SJCRH30 (cell line): ENCODE results near the gene PVR. TPM values are rescaled to one million over a fixed set of nuclear protein-coding genes. Genes with fewer than 3 reads are reported as not detected.
"Not testable (repeated sequence)": the region's sequence is repeated elsewhere in the genome, so short reads cannot be mapped to it uniquely, and the experiment has no call there.

Experiments used
- DNase-seq, 2 experiments: peaks; one replicate each; pipeline ENCODE4 v3.0.0-alpha.2; 2015 to 2020
- H3K27ac ChIP-seq: fragments of 250-450 bp; sonication (Bioruptor Pico); 2 replicates; pipeline ENCODE4 v1.5.1; 2020; ENCODE audit warnings: mild to moderate bottlenecking, moderate library complexity
- H3K27me3 ChIP-seq: fragments of 250-450 bp; sonication (Bioruptor Pico); 2 replicates; pipeline ENCODE4 v1.5.1; 2020; ENCODE audit warnings: mild to moderate bottlenecking, moderate library complexity
- H3K36me3 ChIP-seq: fragments of 250-450 bp; sonication (Bioruptor Pico); 2 replicates; pipeline ENCODE4 v1.5.1; 2020; ENCODE audit warnings: mild to moderate bottlenecking, moderate library complexity
- H3K4me1 ChIP-seq: fragments of 250-450 bp; sonication (Bioruptor Pico); 2 replicates; pipeline ENCODE4 v1.5.1; 2020; ENCODE audit warnings: mild to moderate bottlenecking, moderate library complexity
- H3K4me3 ChIP-seq: fragments of 250-450 bp; sonication (Bioruptor Pico); 2 replicates; pipeline ENCODE4 v1.5.1; 2020; ENCODE audit warnings: mild to moderate bottlenecking, moderate library complexity
- H3K9me3 ChIP-seq: fragments of 250-450 bp; sonication (Bioruptor Pico); replicated peaks from 2 replicates; pipeline ENCODE4 v1.5.1; 2020; ENCODE audit warnings: mild to moderate bottlenecking, moderate library complexity
- total RNA-seq: library from RNA; depleted of rRNA; stranded (reverse); fragments of >200 nt; shearing (Covaris generic); gene quantifications from 2 replicates; pipeline ENCODE4 v1.2.3, GENCODE V29; 2014

Gene PVR
- total RNA-seq, 1 experiment from 2014 or later = 45.4 TPM

- no peak for DNase-seq
- Histone ChIP-seq H3K9me3 (no peaks in the 10 kb centered on the region), H3K36me3 (no peaks in the 10 kb centered on the region), H3K27me3 (no peaks in the 10 kb centered on the region), H3K4me1 (0 out of 2 replicates have a peak, but pooled peaks cover 4% of the 10 kb centered on the region), H3K4me3 (no peak overlapping the region), H3K27ac (no peak overlapping the region)
These were observed 16.1 kb upstream of the PVR start for GRCh38 chr19:44627631-44628030.

GRCh38 chr19:44628793-44629192 lies 14.9 kb upstream of the PVR start:
- Histone ChIP-seq H3K9me3 (no peaks in the 10 kb centered on the region), H3K4me1 (0 out of 2 replicates have a peak, but pooled peaks cover 4% of the 10 kb centered on the region), H3K4me3 (no peak overlapping the region), H3K27ac (no peak overlapping the region), H3K36me3 (no peaks in the 10 kb centered on the region), H3K27me3 (no peaks in the 10 kb centered on the region)
- DNase-seq = no peak

- DNase-seq = not testable (repeated sequence)
These were observed 12.1 kb upstream of the PVR start for GRCh38 chr19:44631611-44632010.

GRCh38 chr19:44634058-44634457 lies 9.7 kb upstream of the PVR start:
- H3K27me3 ChIP-seq, H3K4me3 ChIP-seq, H3K9me3 ChIP-seq, DNase-seq, H3K27ac ChIP-seq, H3K36me3 ChIP-seq: not testable (repeated sequence)
- peaks cover 16% of the 10 kb centered on the region for H3K4me1 ChIP-seq

More at GRCh38 chr19:44631611-44632010, 12.1 kb upstream of the PVR start:
- not testable (repeated sequence) for H3K9me3 ChIP-seq, H3K36me3 ChIP-seq, H3K27ac ChIP-seq, H3K4me3 ChIP-seq, H3K27me3 ChIP-seq
- peaks cover 14% of the 10 kb centered on the region for H3K4me1 ChIP-seq

- Histone ChIP-seq H3K27ac (peak overlapping the region; percentile 60; the same call in 1 of the 2 replicates), H3K4me3 (no peak overlapping the region), H3K36me3 (no peaks in the 10 kb centered on the region), H3K4me1 (peaks cover 16% of the 10 kb centered on the region), H3K27me3 (no peaks in the 10 kb centered on the region), H3K9me3 (no peaks in the 10 kb centered on the region)
- no peak for DNase-seq
These were observed 8.9 kb upstream of the PVR start for GRCh38 chr19:44634785-44635184.

GRCh38 chr19:44635581-44636438 lies 7.9 kb upstream of the PVR start:
- Histone ChIP-seq H3K4me1 (peaks cover 19% of the 10 kb centered on the region), H3K4me3 (no peak overlapping the region), H3K27ac (peak overlapping the region; percentile 60), H3K9me3 (no peaks in the 10 kb centered on the region), H3K27me3 (no peaks in the 10 kb centered on the region), H3K36me3 (no peaks in the 10 kb centered on the region)
- DNase-seq = peak; percentile 60 to 71

GRCh38 chr19:44636439-44637389 lies 7.0 kb upstream of the PVR start:
- Histone ChIP-seq H3K36me3 (no peaks in the 10 kb centered on the region), H3K27ac (peak overlapping the region; percentile 60), H3K9me3 (no peaks in the 10 kb centered on the region), H3K4me1 (peaks cover 19% of the 10 kb centered on the region), H3K27me3 (no peaks in the 10 kb centered on the region), H3K4me3 (no peak overlapping the region)
- DNase-seq = no peak

- Histone ChIP-seq H3K27ac (no peak overlapping the region), H3K36me3 (no peaks in the 10 kb centered on the region), H3K4me1 (peaks cover 19% of the 10 kb centered on the region), H3K9me3 (no peaks in the 10 kb centered on the region), H3K27me3 (no peaks in the 10 kb centered on the region), H3K4me3 (no peak overlapping the region)
- no peak for DNase-seq
These were observed 6.3 kb upstream of the PVR start for GRCh38 chr19:44637390-44637764.

- DNase-seq = no peak
- Histone ChIP-seq H3K4me3 (no peak overlapping the region), H3K9me3 (no peaks in the 10 kb centered on the region), H3K27ac (no peak overlapping the region), H3K4me1 (peaks cover 16% of the 10 kb centered on the region), H3K27me3 (no peaks in the 10 kb centered on the region), H3K36me3 (no peaks in the 10 kb centered on the region)
These were observed 3.2 kb upstream of the PVR start for GRCh38 chr19:44640518-44640917.

GRCh38 chr19:44641501-44642265 lies 2.0 kb upstream of the PVR start:
- Histone ChIP-seq H3K4me1 (peaks cover 5% of the 10 kb centered on the region; the same call in 1 of the 2 replicates), H3K27me3 (no peaks in the 10 kb centered on the region), H3K36me3 (peaks cover 7% of the 10 kb centered on the region; the same call in 1 of the 2 replicates), H3K27ac (no peak overlapping the region), H3K9me3 (no peaks in the 10 kb centered on the region), H3K4me3 (no peak overlapping the region)
- no peak for DNase-seq

GRCh38 chr19:44642377-44642776 lies 1.3 kb upstream of the PVR start:
- H3K9me3 ChIP-seq = no peaks in the 10 kb centered on the region
- H3K27me3 ChIP-seq = no peaks in the 10 kb centered on the region
- DNase-seq = no peak
- peaks cover 3% of the 10 kb centered on the region; the same call in 1 of the 2 replicates for H3K4me1 ChIP-seq
- no peak overlapping the region for H3K4me3 ChIP-seq
- H3K36me3 ChIP-seq = peaks cover 7% of the 10 kb centered on the region; the same call in 1 of the 2 replicates
- H3K27ac ChIP-seq = no peak overlapping the region

GRCh38 chr19:44644402-44645016 lies 799 bp downstream of the PVR start:
- H3K4me3 ChIP-seq = peak overlapping the region; percentile 89
- no peaks in the 10 kb centered on the region for H3K27me3 ChIP-seq
- H3K27ac ChIP-seq = peak overlapping the region; percentile 89
- H3K9me3 ChIP-seq = no peaks in the 10 kb centered on the region
- H3K36me3 ChIP-seq = peaks cover 16% of the 10 kb centered on the region
- peak; percentile 65 to 72 for DNase-seq
- peaks cover 3% of the 10 kb centered on the region; the same call in 1 of the 2 replicates for H3K4me1 ChIP-seq

- no peak overlapping the region for H3K27ac ChIP-seq
- H3K4me3 ChIP-seq = no peak overlapping the region
- H3K9me3 ChIP-seq = no peaks in the 10 kb centered on the region
- DNase-seq = no peak
- peaks cover 25% of the 10 kb centered on the region for H3K36me3 ChIP-seq
- H3K4me1 ChIP-seq = peaks cover 2% of the 10 kb centered on the region; the same call in 1 of the 2 replicates
- no peaks in the 10 kb centered on the region for H3K27me3 ChIP-seq
These were observed 1.8 kb downstream of the PVR start for GRCh38 chr19:44645407-44646048.
